Transverse colon (tissue), 4 donors: ENCODE results near the gene PHOSPHO2. TPM values are rescaled to one million over a fixed set of nuclear protein-coding genes. Genes with fewer than 3 reads are reported as not detected.

Experiments used
- DNase-seq: peaks from one replicate; pipeline ENCODE4 v3.0.0-alpha.2; 2019
- H3K27ac ChIP-seq, 4 donors: fragments of 200-600 bp; sonication (generic); 2 replicates each; pipeline ENCODE4 v1.5.1; 2016 to 2018; ENCODE audit warnings: inconsistent platforms in 4 of 4
- H3K27me3 ChIP-seq: fragments of 200-600 bp; sonication (generic); 2 replicates; pipeline ENCODE4 v1.5.1; 2017; ENCODE audit warnings: inconsistent platforms
- H3K36me3 ChIP-seq, 4 donors: fragments of 200-600 bp; sonication (generic); 2 replicates each; pipeline ENCODE4 v1.5.1; 2017 to 2019; ENCODE audit warnings: inconsistent platforms in 4 of 4
- H3K4me1 ChIP-seq, 4 donors: fragments of 200-600 bp; sonication (generic); 2 replicates each; pipeline ENCODE4 v1.5.1; 2017 to 2020; ENCODE audit warnings: inconsistent platforms in 4 of 4
- H3K4me3 ChIP-seq, 4 donors: fragments of 200-600 bp; sonication (generic); 1 replicate in 1 of 4; 2 replicates in 3 of 4; pipeline versions ENCODE4 v1.5.1 to v1.6.1; 2017 to 2019; ENCODE audit warnings: inconsistent platforms in 4 of 4
- H3K9me3 ChIP-seq, 2 donors: fragments of 200-600 bp; sonication (generic); 2 replicates each; pipeline ENCODE4 v1.5.1; 2017 to 2019; ENCODE audit warnings: inconsistent platforms in 2 of 2
- EP300 ChIP-seq: sonication (generic); formaldehyde crosslinking; IDR thresholded peaks from one replicate; pipeline ENCODE4 v1.6.1; 2017; ENCODE audit warnings: antibody characterized with exemption, low read depth
- POLR2A ChIP-seq: fragments of 450-650 bp; IDR thresholded peaks from one replicate; pipeline ENCODE4 v1.6.1; 2016; ENCODE audit warnings: antibody characterized with exemption, mild to moderate bottlenecking, moderate library complexity
- POLR2AphosphoS5 ChIP-seq, 3 donors: sonication (generic); formaldehyde crosslinking; IDR thresholded peaks; one replicate each; pipeline ENCODE4 v1.6.1; 2016; ENCODE audit warnings: antibody characterized with exemption in 3 of 3
- WGBS, 2 donors: methylation state at CpG; one replicate each; pipeline ENCODE4 v1.1.5; 2018; ENCODE audit warnings: low coverage in 1 of 2; 5-methylcytosine and 5-hydroxymethylcytosine counted together
- in situ Hi-C, 4 donors: fragments of 200-750 bp; cut with MboI; loops; one replicate each; pipeline versions ENCODE4 v1.15.0 to v1.15.1; 2017; ENCODE audit warnings: low sequenced_read_pairs in 3 of 4, low pct_ligation_motif_present in 1 of 4, low pct_unique_long_range_greater_than_20kb in 1 of 4
- intact Hi-C: fragments of 100-400 bp; cut with DNase I; formaldehyde crosslinking; loops from one replicate; pipeline ENCODE4 v1.15.1; 2023; ENCODE audit warnings: low total_unique reads
- total RNA-seq, 4 donors: library from RNA; depleted of rRNA; stranded (reverse); fragments of >200 nt; gene quantifications; one replicate each; pipeline ENCODE4 v1.1.0, GENCODE V29; 2016
- TF ChIP-seq, protein P1 (sequence below), 5 experiments: fragments of 200-600 bp in 3 of 5; fragments of 450-650 bp in 2 of 5; sonication (generic) in 3 of 5; IDR thresholded peaks; 1 replicate in 2 of 5; 2 replicates in 3 of 5; pipeline ENCODE4 v1.5.1; 2016 to 2017; ENCODE audit warnings: antibody characterized with exemption in 5 of 5, inconsistent platforms in 3 of 5, mild to moderate bottlenecking in 2 of 5, moderate library complexity in 1 of 5

PHOSPHO2 gene
- total RNA-seq, 4 donors from 2014 or later: 2.6 to 16.5 (median 7.7) TPM

DNA sequence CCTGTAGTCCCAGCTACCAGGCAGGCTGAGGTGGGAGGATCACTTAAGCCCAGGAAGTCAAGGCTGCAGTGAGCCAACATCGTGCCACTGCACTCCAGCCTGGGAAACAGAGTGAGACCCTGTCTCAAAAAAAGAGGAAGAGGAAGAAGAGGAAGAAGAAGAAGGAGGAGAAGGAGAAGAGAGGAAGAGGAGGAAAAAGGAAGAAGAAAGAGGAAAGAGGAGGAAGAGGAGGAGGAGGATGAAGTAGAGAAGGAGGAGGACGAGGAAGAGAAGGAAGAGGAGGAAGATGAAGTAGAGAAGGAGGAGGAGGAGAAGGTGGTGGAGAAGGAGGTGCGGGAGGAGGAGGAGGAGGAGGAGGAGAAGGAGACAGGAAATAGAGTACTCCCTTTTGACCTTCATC, 38.1 kb upstream of the PHOSPHO2 start:
- Histone ChIP-seq H3K9me3 (no peaks in the 10 kb centered on the region), H3K4me1 (no peaks in the 10 kb centered on the region), H3K4me3 (no peak overlapping the region), H3K36me3 (no peaks in the 10 kb centered on the region), H3K27ac (no peak overlapping the region), H3K27me3 (peaks cover 13% of the 10 kb centered on the region)
- TF ChIP-seq, protein P1, sequence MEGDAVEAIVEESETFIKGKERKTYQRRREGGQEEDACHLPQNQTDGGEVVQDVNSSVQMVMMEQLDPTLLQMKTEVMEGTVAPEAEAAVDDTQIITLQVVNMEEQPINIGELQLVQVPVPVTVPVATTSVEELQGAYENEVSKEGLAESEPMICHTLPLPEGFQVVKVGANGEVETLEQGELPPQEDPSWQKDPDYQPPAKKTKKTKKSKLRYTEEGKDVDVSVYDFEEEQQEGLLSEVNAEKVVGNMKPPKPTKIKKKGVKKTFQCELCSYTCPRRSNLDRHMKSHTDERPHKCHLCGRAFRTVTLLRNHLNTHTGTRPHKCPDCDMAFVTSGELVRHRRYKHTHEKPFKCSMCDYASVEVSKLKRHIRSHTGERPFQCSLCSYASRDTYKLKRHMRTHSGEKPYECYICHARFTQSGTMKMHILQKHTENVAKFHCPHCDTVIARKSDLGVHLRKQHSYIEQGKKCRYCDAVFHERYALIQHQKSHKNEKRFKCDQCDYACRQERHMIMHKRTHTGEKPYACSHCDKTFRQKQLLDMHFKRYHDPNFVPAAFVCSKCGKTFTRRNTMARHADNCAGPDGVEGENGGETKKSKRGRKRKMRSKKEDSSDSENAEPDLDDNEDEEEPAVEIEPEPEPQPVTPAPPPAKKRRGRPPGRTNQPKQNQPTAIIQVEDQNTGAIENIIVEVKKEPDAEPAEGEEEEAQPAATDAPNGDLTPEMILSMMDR (IDR thresholded peaks at IDR 0.05): no peak
- no peak for TF ChIP-seq POLR2AphosphoS5 (IDR thresholded peaks at IDR 0.05)
- TF ChIP-seq EP300: no peak
- TF ChIP-seq POLR2A: no peak
- in situ Hi-C loops: no loop called here
- intact Hi-C loops: no loop called here
- no peak for DNase-seq
- 76 to 78% methylated on average over 3 of the region's 3 CpGs for WGBS, 2 donors

DNA sequence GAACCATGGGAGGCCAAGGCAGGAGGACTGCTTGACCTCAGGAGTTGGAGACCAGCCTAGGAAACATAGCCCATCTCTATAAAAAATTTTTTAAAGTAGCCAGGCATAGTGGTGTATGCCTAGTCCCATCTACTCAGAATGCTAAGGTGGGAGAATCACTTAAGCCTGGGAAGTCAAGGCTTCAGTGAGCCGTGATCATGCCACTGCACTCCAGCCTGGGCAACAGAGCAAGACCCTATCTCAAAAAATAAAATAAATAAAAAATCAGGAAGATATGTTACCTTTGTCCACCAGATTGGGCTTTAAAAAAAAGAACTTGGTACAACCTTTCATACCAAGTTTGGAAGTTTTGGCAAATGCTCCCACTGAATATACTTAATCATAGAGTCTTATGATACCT, 35.4 kb upstream of the PHOSPHO2 start:
- Histone ChIP-seq H3K27me3 (peaks cover under 1% of the 10 kb centered on the region), H3K27ac (no peak overlapping the region), H3K36me3 (no peaks in the 10 kb centered on the region), H3K9me3 (no peaks in the 10 kb centered on the region), H3K4me1 (no peaks in the 10 kb centered on the region), H3K4me3 (no peak overlapping the region)
- TF ChIP-seq POLR2AphosphoS5 (IDR thresholded peaks at IDR 0.05): no peak
- 94 to 100% methylated on average over 1 of the region's 1 CpG for WGBS, 2 donors
- no peak for DNase-seq
- in situ Hi-C loops (no loop called here), intact Hi-C loops (no loop called here)

DNA sequence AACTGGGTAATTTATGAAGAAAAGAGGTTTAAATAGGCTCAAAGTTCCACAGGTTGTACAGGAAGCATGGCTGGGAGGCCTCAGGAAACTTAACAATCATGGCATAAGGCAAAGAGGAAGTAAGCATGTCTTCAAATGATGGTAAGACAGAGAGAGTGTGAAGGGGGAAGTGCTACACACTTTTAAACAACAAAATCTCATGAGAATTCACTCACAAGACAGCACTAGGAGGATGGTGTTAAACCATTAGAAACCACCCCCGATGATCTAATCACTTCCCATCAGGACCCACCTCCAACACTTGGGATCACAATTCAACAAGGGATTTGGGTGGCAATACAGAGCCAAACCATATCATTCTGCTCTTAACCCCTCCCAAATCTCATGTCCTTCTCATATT, 34.9 kb upstream of the PHOSPHO2 start:
- no peak for TF ChIP-seq POLR2AphosphoS5 (IDR thresholded peaks at IDR 0.05)
- TF ChIP-seq EP300: no peak
- TF ChIP-seq, protein P1 (IDR thresholded peaks at IDR 0.05): no peak
- TF ChIP-seq POLR2A: no peak
- DNase-seq: no peak
- no peak overlapping the region for H3K4me3 ChIP-seq
- intact Hi-C loops: no loop called here
- H3K9me3 ChIP-seq: no peaks in the 10 kb centered on the region
- no peaks in the 10 kb centered on the region for H3K27me3 ChIP-seq
- WGBS, 2 donors: 63 to 65% methylated on average over 1 of the region's 1 CpG
- no peaks in the 10 kb centered on the region for H3K36me3 ChIP-seq
- in situ Hi-C loops: no loop called here
- no peak overlapping the region for H3K27ac ChIP-seq
- no peaks in the 10 kb centered on the region for H3K4me1 ChIP-seq

DNA sequence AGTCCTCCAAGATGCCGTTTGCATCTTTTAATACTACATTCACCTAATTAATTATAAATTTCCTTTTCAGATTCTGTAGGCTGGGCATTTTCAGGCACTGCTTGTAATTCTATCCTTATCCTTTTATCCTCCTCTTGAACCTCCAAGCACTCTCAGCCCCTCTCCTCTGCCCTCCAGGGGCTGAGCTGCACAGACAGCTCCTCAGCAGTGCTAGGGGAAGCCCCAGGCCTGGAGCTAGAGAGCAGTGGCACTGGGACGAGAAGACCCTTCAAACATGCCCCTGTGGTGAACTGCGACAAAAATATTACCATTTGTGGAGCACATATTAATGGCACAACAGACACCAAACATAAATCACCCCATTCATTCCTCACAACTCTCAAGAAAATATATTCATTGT, 33.0 kb upstream of the PHOSPHO2 start:
- intact Hi-C loops: no loop called here
- WGBS, 2 donors: 59 to 74% methylated on average over 3 of the region's 3 CpGs
- no peaks in the 10 kb centered on the region for H3K27me3 ChIP-seq
- H3K36me3 ChIP-seq: no peaks in the 10 kb centered on the region
- TF ChIP-seq POLR2AphosphoS5 (IDR thresholded peaks at IDR 0.05): no peak
- TF ChIP-seq EP300: no peak
- TF ChIP-seq, protein P1 (IDR thresholded peaks at IDR 0.05): no peak
- no peak for TF ChIP-seq POLR2A
- H3K4me1 ChIP-seq: no peaks in the 10 kb centered on the region
- DNase-seq: no peak
- H3K27ac ChIP-seq: no peak overlapping the region
- H3K9me3 ChIP-seq: no peaks in the 10 kb centered on the region
- in situ Hi-C loops: no loop called here
- H3K4me3 ChIP-seq: no peak overlapping the region

DNA sequence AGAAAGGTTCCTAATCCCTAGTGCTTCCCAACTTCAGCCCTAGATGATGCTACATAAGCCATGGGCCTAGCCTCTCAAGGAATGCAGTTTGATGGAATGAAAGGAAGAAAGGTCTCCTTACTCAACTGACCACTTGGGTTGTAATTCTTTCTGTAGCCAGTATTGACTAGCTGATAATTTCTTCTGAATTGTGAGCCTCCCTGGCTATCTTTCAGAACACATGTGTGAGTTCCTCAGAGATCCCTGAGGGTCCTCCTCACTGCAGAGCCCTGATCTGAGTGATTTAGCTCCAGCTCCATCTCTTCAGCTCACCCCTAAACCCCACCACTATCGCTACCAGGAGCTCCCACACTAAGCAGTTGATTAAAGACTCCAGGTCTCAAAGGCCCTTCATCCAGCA, 31.5 kb upstream of the PHOSPHO2 start:
- no peaks in the 10 kb centered on the region for H3K36me3 ChIP-seq
- H3K27ac ChIP-seq: no peak overlapping the region
- H3K4me1 ChIP-seq: no peaks in the 10 kb centered on the region
- no peaks in the 10 kb centered on the region for H3K9me3 ChIP-seq
- TF ChIP-seq POLR2AphosphoS5 (IDR thresholded peaks at IDR 0.05) (no peak), POLR2A (no peak), EP300 (no peak)
- TF ChIP-seq, protein P1 (IDR thresholded peaks at IDR 0.05): no peak
- intact Hi-C loops (no loop called here), in situ Hi-C loops (no loop called here)
- DNase-seq: no peak
- WGBS, 2 donors: 87 to 100% methylated on average over 1 of the region's 1 CpG
- no peak overlapping the region for H3K4me3 ChIP-seq
- no peaks in the 10 kb centered on the region for H3K27me3 ChIP-seq
